ENCODE data around the gene SH2D5.
"Not testable (repeated sequence)": the region's sequence is repeated elsewhere in the genome, so short reads cannot be mapped to it uniquely, and the experiment has no call there.

SH2D5 gene

DNA sequence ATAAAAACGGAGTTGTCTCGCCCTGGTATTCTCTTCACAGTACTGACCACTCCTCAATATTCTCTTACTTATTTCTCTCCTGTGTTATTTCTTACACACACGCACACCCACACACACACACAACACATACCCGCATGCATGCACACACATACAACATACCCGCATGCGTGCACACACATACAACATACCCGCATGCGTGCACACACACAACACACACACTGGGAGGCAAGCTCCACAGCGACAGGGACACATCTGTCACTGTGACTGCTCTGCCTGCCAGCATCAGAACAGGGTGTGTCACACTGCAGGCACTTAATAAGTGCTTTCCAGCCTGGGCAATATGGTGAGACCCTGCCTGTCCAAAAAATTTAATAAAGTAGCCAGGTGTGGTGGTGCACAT is 50.5 kb downstream of the SH2D5 start:
- intact Hi-C loops (cut with DNase I), result no loop called here
- no peak for DNase-seq

DNA sequence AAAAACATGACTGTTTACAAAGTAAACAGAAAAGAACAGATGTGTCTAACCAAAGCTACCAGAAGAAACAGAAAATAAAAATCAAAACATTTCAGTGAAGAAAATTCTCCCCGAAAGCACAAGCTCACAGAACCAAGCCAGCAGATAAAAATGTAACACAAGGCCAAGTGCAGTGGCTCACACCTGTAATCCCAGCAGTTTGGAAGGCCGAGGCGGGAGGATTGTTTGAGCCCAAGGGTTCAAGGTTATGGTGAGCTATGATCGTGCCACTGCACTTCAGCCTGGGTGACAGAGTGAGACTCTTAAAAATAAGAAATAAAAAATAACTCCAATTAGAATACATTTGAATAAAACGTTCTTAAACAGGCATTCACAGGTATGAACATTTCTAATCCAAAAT is 52.2 kb downstream of the SH2D5 start:
- intact Hi-C loops (cut with DNase I), result no loop called here
- DNase-seq, result no peak

DNA sequence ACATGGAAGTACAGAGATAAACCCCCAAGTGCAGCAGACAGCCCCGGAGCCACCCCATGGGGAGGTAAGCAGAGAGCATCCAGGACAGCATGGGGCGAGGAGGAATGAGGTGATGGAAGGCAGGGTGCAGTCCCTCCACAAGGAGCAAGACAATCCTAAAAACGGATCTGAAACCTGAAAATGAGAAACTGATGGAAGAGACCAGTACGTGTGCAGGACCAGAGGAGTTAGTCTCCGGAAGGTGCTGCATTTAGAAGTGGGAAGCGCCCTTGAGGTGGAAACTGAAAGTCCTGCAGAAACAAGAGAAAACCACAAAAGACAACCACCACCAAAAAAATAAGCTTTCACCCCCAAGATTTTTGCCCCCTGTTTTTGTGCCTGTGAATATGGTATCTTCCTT is 53.9 kb downstream of the SH2D5 start:
- intact Hi-C loops (cut with DNase I), result no loop called here
- DNase-seq, result no peak

DNA sequence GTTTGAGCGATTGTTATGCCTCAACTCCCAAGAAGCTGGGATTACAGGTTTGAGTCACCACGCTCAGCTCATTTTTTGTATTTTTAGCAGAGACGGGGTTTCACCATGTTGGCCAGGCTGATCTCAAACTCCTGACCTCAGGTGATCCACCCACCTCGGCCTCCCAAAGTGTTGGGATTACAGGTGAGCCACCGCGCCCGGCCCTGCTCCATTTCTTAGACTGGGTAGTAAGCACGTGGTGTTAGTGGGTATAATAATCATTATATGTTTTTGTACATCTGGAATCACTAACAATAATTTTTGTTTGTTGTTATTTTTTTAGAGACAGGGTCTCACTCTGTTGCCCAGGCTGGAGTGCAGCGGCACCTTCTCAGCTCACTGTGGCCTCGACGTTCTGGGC is 58.9 kb downstream of the SH2D5 start:
- DNase-seq; intact Hi-C loops (cut with DNase I): not testable (repeated sequence)

DNA sequence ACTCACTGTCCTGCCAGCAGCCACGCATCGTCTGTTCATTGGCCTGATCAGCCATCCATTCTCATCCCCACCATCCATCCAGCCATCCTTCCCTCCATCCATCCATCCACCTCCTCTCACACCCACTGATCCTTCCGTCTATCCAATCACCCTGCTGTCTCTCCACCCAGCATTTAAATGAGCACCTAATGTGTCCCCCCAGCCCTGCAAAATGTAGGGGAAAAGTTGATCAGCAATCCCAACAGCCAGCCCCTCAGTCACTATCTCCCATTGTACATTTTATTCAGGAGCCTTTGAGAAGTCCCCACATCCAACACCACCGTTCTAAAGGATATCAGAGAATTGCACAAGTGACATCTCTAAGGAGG is 60.3 kb downstream of the SH2D5 start:
- no peak for DNase-seq
- intact Hi-C loops (cut with DNase I), result no loop called here

DNA sequence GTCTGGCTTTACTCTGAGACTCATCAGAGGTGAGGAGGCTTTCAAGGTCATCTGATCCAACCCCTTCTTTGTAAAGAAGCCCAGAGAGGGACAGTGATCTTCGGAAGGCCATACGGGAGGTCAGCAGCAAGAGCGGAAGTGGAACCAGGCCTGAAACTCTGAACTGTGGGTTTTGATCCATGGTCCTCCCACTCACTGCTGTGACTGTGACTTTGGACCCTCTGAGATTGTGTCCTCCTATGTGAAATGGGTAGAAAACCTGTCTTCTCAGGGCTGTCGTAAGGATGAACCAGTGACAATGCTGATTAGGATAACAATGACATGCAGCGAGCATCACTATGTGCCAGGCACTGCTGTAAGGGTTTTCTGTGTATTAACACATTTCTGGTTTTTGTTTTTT is 61.6 kb downstream of the SH2D5 start:
- intact Hi-C loops (cut with DNase I), result no loop called here
- DNase-seq, result no peak
